NT2/D1 (cell line): ENCODE data around the gene ABLIM2.

ENCODE experiments used
- SUZ12 ChIP-seq: IDR thresholded peaks from 2 replicates; pipeline ENCODE4 v1.6.1; 2011; ENCODE audit not compliant: insufficient read length, insufficient read depth; ENCODE audit errors: extremely low read depth
- YY1 ChIP-seq: IDR thresholded peaks from 2 replicates; pipeline ENCODE4 v1.6.1; 2011; ENCODE audit not compliant: insufficient read length, insufficient read depth

DNA sequence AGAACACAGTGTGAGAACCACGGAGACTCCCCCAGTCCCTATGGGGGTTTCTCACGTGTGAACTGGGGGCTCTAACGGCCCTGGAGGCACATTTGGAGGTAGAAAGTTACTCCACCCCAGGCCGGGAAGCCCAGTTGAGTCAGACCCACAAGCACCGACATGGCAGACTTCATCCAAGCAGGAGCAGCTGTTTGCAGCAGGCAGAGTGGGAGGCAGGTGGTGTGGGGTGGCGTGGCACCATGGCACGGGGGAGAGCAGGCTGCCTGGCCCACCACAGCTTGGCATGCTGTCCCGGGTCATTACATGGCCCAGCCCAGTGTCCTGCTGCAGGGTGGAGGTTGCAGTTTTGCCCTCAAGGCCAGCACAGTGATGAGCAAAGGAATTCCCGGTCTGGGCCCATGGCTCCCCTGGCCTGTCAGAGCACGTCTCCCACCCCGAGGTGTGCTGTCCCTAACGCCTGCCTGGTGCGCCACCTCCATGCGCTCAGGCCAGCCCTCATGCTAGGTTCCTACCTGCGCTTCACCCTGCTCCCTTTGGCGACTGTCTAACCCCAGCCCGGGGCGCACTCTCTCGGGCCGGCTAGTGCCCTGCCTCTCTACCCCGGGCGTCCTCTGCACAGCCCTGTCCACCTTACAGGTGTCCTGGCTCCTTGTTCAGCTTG lies 128.4 kb downstream of the ABLIM2 start:
- no peak for TF ChIP-seq YY1
- no peak for TF ChIP-seq SUZ12
